ENCODE data around the gene ZBTB16. TPM values are rescaled to one million over a fixed set of nuclear protein-coding genes. Genes with fewer than 3 reads are reported as not detected.

ZBTB16 gene
- total and polyA plus RNA-seq, 2 of the 13 experiments (the other 11 are each of a cell fraction or from before 2014, with no cell fraction given): not detected

GRCh38 chr11:114286229-114286628 lies 226.7 kb downstream of the ZBTB16 start:
- no peak for ATAC-seq
- no peak for TF ChIP-seq SSRP1 (CRISPR knock-in tag; IDR thresholded peaks at IDR 0.05)
- TF ChIP-seq KAT2B (IDR thresholded peaks at IDR 0.05; ENCODE audit: borderline replicate concordance, low read depth, low read length): no peak
- TF ChIP-seq, protein P1, sequence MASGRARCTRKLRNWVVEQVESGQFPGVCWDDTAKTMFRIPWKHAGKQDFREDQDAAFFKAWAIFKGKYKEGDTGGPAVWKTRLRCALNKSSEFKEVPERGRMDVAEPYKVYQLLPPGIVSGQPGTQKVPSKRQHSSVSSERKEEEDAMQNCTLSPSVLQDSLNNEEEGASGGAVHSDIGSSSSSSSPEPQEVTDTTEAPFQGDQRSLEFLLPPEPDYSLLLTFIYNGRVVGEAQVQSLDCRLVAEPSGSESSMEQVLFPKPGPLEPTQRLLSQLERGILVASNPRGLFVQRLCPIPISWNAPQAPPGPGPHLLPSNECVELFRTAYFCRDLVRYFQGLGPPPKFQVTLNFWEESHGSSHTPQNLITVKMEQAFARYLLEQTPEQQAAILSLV (CRISPR knock-in tag; IDR thresholded peaks at IDR 0.05; ENCODE audit: borderline replicate concordance): no peak
- no peak for TF ChIP-seq RXRA (CRISPR knock-in tag; IDR thresholded peaks at IDR 0.05)
- no peak for TF ChIP-seq FOXK2 (IDR thresholded peaks at IDR 0.05)
- Histone ChIP-seq H4K20me1 (ENCODE audit: insufficient read depth, low read length) (no peaks in the 10 kb centered on the region), H3K27me3 (ENCODE audit: control insufficient read depth in 1 of 2, insufficient read depth in 2 of 2, low read length in 2 of 2) (peaks cover 2% of the 10 kb centered on the region in 2 experiments; a peak in 3 of 5 replicates), H3K79me2 (ENCODE audit: insufficient read depth, low read length) (no peaks in the 10 kb centered on the region), H3K9me3 (ENCODE audit: low read length) (no peaks in the 10 kb centered on the region), H3K4me1 (ENCODE audit: insufficient read depth, low read length) (no peaks in the 10 kb centered on the region), H3K9ac (ENCODE audit: insufficient read depth, low read depth, low read length) (no peak overlapping the region), H3K4me3 (replicated peaks in 1 of 3; ENCODE audit: insufficient read depth in 1 of 3, low read depth in 2 of 3, low read length in 3 of 3) (no peak overlapping the region), H3K4me2 (ENCODE audit: low read depth, low read length) (no peak overlapping the region), H3K36me3 (replicated peaks in 1 of 2; ENCODE audit: control insufficient read depth in 1 of 2, insufficient read depth in 2 of 2, low read length in 2 of 2) (no peaks in the 10 kb centered on the region), H2AFZ (ENCODE audit: low read length) (no peak overlapping the region), H3K27ac (ENCODE audit: extremely low read length, insufficient read depth, low read length) (no peak overlapping the region)
- DNase-seq (ENCODE audit: low spot score): no peak
- no TSS peak for BruUV-seq (replicated peaks)
- intact Hi-C loops (cut with micrococcal nuclease; ENCODE audit: unreplicated experiment): no loop called here
- 6% methylated on average over 3 of the region's 3 CpGs for WGBS (ENCODE audit: low lambda C conversion rate)
- ChIA-PET POLR2A (no interaction called here), CTCF (ENCODE audit: low intra/inter-chr PET ratio, low total read pairs) (no interaction called here)
- FAIRE-seq: no peak
- in situ Hi-C loops (cut with HindIII; ENCODE audit: extremely low pct_ligation_motif_present, low pct_unique_long_range_greater_than_20kb): loop anchor here (10.0 kb wide), 1 partner anchor 479 kb away; no protein-coding TSS in a partner anchor

- no peaks in the 10 kb centered on the region for H3K9me3 ChIP-seq (ENCODE audit: low read length)
- no peak for DNase-seq (ENCODE audit: low spot score)
- H3K36me3 ChIP-seq (replicated peaks in 1 of 2; ENCODE audit: control insufficient read depth in 1 of 2, insufficient read depth in 2 of 2, low read length in 2 of 2): no peaks in the 10 kb centered on the region
- peaks cover 3 to 4% of the 10 kb centered on the region in 2 experiments; a peak in 3 of 5 replicates for H3K27me3 ChIP-seq (ENCODE audit: control insufficient read depth in 1 of 2, insufficient read depth in 2 of 2, low read length in 2 of 2)
- intact Hi-C loops (cut with micrococcal nuclease; ENCODE audit: unreplicated experiment) (no loop called here), in situ Hi-C loops (cut with HindIII; ENCODE audit: extremely low pct_ligation_motif_present, low pct_unique_long_range_greater_than_20kb) (loop anchor here (10.0 kb wide), 1 partner anchor 478 kb away; no protein-coding TSS in a partner anchor)
- ChIA-PET POLR2A (no interaction called here), CTCF (ENCODE audit: low intra/inter-chr PET ratio, low total read pairs) (no interaction called here)
- no peak overlapping the region for H2AFZ ChIP-seq (ENCODE audit: low read length)
- FAIRE-seq: no peak
- 0% methylated on average over 2 of the region's 2 CpGs for WGBS (ENCODE audit: low lambda C conversion rate)
- ATAC-seq: no peak
- BruUV-seq (replicated peaks): no TSS peak
- H3K79me2 ChIP-seq (ENCODE audit: insufficient read depth, low read length): no peaks in the 10 kb centered on the region
- H3K4me1 ChIP-seq (ENCODE audit: insufficient read depth, low read length): no peaks in the 10 kb centered on the region
- H3K27ac ChIP-seq (ENCODE audit: extremely low read length, insufficient read depth, low read length): no peak overlapping the region
- no peak for TF ChIP-seq ZBTB7A (CRISPR knock-in tag; IDR thresholded peaks at IDR 0.05)
- no peak for TF ChIP-seq ZC3H4 (CRISPR knock-in tag; IDR thresholded peaks at IDR 0.05; ENCODE audit: borderline replicate concordance)
- TF ChIP-seq GATAD2A (CRISPR knock-in tag; IDR thresholded peaks at IDR 0.05): no peak
- no peak for TF ChIP-seq SIX4 (CRISPR knock-in tag; IDR thresholded peaks at IDR 0.05)
- no peaks in the 10 kb centered on the region for H4K20me1 ChIP-seq (ENCODE audit: insufficient read depth, low read length)
- no peak overlapping the region for H3K9ac ChIP-seq (ENCODE audit: insufficient read depth, low read depth, low read length)
- H3K4me2 ChIP-seq (ENCODE audit: low read depth, low read length): no peak overlapping the region
- no peak overlapping the region for H3K4me3 ChIP-seq (replicated peaks in 1 of 3; ENCODE audit: insufficient read depth in 1 of 3, low read depth in 2 of 3, low read length in 3 of 3)
Observed at GRCh38 chr11:114287154-114287553, 227.6 kb downstream of the ZBTB16 start.

All from HepG2 (cell line).